Mucosa of descending colon (tissue), 3 donors: ENCODE data around the gene CASZ1. TPM values are rescaled to one million over a fixed set of nuclear protein-coding genes. Genes with fewer than 3 reads are reported as not detected.

ENCODE experiments used
- ATAC-seq: fragments of 200-7000 bp; cut with Tn5 transposase; one replicate; pipeline ENCODE4 v1.9.1; 2020; ENCODE audit warnings: mild to moderate bottlenecking, moderate library complexity
- DNase-seq, 3 donors: peaks; one replicate each; pipeline ENCODE4 v3.0.0-alpha.2; 2020
- H3K36me3 ChIP-seq: fragments of 200-600 bp; one replicate; pipeline ENCODE4 v1.8.0; 2021; ENCODE audit warnings: low read depth, mild to moderate bottlenecking
- H3K4me1 ChIP-seq: fragments of 200-600 bp; one replicate; pipeline ENCODE4 v1.8.0; 2021; ENCODE audit warnings: low read depth, mild to moderate bottlenecking
- H3K4me3 ChIP-seq: fragments of 200-600 bp; one replicate; pipeline ENCODE4 v1.8.0; 2021; ENCODE audit warnings: mild to moderate bottlenecking
- H3K9me3 ChIP-seq: fragments of 200-600 bp; one replicate; pipeline ENCODE4 v1.8.0; 2021; ENCODE audit warnings: mild to moderate bottlenecking
- intact Hi-C, 2 donors: fragments of 100-400 bp; cut with DNase I in 1 of 2; cut with micrococcal nuclease in 1 of 2; formaldehyde crosslinking; loops; one replicate each; pipeline versions ENCODE4 v1.11.0 to v1.11.1; 2022; cut with DNase I, micrococcal nuclease
- total RNA-seq, 3 donors: library from RNA; stranded (reverse); fragmentation: NEBNext Ultra II Directional in 2 of 3; extraction: Animal tissue kit (Norgen Biotek cat#: 25700) in 2 of 3; gene quantifications; one replicate each; pipeline versions ENCODE4 v1.2.1 to v1.2.4, GENCODE V29; 2021 to 2023
- TF ChIP-seq, protein P1 (sequence below): fragments of 200-600 bp; IDR thresholded peaks from one replicate; pipeline ENCODE4 v1.8.0; 2022; ENCODE audit warnings: antibody characterized with exemption, mild to moderate bottlenecking
- donor health status: DM: no; HTN: no; CAD: no; lungs with moderate emphysema.
- donor health status: DM: no; HTN: no; CAD: no.
- donor health status: DM: no; HTN: yes; CAD: no.

The CASZ1 gene
- total RNA-seq, 3 donors from 2014 or later, result 66.5 to 110 (median 84.5) TPM

DNA sequence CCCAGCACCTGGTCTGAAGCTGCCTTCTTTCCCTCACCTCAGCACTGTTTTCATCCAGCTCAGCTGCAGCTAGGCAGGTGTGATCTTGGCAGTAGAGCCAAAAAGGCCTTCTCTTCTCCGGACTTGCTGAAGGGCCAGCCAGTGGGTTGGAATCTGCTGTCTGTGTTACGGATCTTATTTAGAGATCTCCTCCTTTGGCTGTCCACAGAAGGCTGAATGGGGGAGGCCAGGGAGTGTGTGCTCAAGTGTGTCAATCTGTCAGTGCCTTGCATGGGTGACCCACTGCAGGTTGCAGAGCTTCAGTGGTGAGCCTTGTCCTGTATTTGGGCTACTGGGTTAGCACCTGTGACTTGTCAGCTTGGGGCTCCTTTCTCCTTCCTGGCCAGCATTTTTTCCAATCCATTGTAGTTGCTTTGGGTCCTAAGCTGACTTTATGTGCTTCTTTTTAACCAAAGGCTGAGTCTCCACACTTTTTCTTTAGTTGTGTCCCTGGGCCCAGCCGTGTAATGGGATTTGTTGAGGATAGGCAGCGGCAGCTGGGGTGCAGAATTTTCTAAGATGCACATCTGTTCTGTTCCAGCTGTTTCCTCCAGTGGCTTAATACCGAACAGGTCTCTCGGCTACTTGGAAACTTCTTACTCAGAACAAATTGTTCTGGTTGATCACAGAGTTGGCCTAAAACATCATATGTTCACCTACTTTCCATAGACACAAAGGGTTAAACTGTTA is 194.9 kb downstream of the CASZ1 start:
- H3K4me3 ChIP-seq, result no peak overlapping the region
- ATAC-seq, result no peak
- intact Hi-C loops, result no loop called here
- DNase-seq, result no peak
- H3K4me1 ChIP-seq, result no peaks in the 10 kb centered on the region
- no peaks in the 10 kb centered on the region for H3K9me3 ChIP-seq
- no peaks in the 10 kb centered on the region for H3K36me3 ChIP-seq
- TF ChIP-seq, protein P1, sequence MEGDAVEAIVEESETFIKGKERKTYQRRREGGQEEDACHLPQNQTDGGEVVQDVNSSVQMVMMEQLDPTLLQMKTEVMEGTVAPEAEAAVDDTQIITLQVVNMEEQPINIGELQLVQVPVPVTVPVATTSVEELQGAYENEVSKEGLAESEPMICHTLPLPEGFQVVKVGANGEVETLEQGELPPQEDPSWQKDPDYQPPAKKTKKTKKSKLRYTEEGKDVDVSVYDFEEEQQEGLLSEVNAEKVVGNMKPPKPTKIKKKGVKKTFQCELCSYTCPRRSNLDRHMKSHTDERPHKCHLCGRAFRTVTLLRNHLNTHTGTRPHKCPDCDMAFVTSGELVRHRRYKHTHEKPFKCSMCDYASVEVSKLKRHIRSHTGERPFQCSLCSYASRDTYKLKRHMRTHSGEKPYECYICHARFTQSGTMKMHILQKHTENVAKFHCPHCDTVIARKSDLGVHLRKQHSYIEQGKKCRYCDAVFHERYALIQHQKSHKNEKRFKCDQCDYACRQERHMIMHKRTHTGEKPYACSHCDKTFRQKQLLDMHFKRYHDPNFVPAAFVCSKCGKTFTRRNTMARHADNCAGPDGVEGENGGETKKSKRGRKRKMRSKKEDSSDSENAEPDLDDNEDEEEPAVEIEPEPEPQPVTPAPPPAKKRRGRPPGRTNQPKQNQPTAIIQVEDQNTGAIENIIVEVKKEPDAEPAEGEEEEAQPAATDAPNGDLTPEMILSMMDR, result no peak

DNA sequence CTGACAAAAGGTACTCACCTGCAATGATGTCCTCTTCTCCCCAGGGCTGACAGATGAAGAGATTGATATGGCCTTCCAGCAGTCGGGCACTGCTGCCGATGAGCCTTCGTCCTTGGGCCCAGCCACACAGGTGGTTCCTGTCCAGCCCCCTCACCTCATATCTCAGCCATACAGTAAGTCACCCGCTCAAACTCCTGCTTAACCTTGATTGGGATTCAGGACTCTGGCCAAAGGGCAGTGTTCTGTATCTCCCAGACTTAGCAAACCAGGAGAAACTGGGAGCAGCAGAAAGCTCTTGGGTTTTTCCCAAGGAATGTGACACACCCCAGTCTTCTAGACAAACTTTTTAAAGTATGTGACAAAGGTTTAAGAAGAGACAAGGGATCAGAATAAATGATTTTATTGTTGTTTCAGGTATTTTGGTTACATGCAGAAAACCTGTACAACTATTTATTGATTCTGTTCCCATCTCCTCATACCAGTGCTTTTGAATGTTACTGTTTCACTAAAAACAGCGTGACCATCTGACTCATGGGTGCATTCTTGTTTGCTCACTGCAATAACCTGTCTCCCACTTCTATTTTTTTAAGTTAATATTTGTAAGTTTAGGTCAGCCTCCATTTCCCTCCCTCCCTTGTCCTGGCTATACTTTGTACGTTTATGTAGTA is 197.1 kb downstream of the CASZ1 start:
- Histone ChIP-seq H3K9me3 (no peaks in the 10 kb centered on the region), H3K4me3 (no peak overlapping the region), H3K4me1 (no peaks in the 10 kb centered on the region), H3K36me3 (no peaks in the 10 kb centered on the region)
- intact Hi-C loops, result no loop called here
- TF ChIP-seq, protein P1, result no peak
- peak; percentile 42 for ATAC-seq
- DNase-seq, result no peak

DNA sequence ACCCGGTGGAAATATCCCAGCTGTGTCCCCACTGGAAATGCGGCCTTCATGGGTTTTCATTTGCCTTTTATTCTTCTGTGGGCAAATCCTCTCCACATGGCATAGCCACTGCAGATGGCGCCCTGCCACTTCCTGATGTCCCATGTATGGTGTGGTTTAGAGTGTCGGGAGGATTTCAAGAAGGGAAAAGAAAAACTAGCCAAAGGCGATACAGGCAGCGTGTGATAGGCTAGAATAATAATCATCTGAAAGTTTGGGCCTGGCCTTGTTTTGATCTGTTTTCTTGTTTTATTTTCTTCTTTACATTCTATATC is 198.1 kb downstream of the CASZ1 start:
- Histone ChIP-seq H3K9me3 (no peaks in the 10 kb centered on the region), H3K4me1 (no peaks in the 10 kb centered on the region), H3K4me3 (no peak overlapping the region), H3K36me3 (no peaks in the 10 kb centered on the region)
- intact Hi-C loops, result no loop called here
- TF ChIP-seq, protein P1, result no peak
- ATAC-seq, result no peak
- peak in 1 of 3 donors; percentile 31 for DNase-seq

DNA sequence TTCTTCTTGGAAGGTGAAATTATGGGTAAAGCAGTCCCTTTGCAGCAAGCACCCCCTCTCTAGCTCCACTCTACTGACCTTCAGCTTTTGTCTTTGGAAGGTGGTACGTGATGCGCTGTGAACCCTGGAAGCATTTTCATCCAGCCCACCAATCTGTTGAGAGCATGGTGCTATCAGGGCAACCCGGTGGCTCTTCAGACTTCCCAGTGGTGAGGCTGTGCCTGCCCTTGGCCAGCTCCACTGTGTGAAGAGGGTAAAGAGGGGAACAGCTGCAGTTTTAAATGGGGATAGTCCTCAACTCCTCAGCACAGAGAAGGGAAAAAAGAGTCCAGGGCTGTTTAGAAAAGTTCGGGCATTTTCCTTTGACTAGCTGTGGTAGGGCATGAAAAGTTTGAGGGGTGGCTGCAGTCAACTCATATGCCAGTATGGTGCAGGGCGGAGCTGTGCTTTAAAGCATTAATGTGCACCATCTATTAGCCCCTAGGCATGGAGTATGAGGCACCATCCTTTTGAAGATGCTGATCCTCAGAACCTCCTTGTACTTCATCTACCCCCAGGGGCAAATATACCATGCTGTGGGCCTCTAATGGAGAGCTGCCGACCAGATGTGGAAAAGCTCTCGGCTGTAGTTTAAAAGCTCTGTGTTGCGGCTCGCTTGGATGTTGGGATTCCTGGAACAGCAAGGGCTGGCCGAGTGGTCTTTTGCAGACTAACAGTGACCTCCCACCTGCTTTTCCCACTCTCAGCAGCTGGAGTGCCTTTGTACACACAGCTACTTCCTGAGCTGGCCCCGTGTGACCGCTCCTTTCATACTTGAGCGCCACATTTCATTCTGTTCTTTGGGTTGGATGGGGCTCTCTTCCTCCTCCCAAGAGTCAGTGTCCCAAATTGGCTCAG is 198.7 kb downstream of the CASZ1 start:
- no peaks in the 10 kb centered on the region for H3K4me1 ChIP-seq
- ATAC-seq (peak; percentile 8), DNase-seq (no peak)
- TF ChIP-seq, protein P1, result no peak
- H3K9me3 ChIP-seq, result no peaks in the 10 kb centered on the region
- H3K4me3 ChIP-seq, result no peak overlapping the region
- intact Hi-C loops, result no loop called here
- H3K36me3 ChIP-seq, result no peaks in the 10 kb centered on the region

DNA sequence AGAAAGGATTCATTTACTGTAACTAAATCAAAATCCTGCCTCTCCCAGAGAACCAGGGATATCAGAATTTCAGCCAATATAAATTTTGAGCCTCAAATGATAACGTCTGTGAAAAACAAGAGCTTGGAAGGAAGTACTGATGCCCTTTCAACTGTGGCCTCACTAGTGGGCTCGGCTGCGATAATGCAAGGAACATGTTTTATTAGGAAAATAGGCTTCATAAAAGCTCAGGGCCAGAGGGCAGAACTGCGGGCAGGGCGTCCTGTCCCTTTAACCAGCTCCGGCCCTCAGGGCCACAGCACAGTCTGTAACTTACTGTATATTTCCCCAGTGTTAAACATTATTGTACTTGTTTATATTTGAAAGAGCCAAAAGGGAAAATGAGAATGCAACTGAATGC is 199.7 kb downstream of the CASZ1 start:
- TF ChIP-seq, protein P1, result no peak
- no peaks in the 10 kb centered on the region for H3K9me3 ChIP-seq
- no peak for DNase-seq
- ATAC-seq, result no peak
- intact Hi-C loops, result no loop called here
- H3K36me3 ChIP-seq, result no peaks in the 10 kb centered on the region
- no peak overlapping the region for H3K4me3 ChIP-seq
- no peaks in the 10 kb centered on the region for H3K4me1 ChIP-seq
